Panc1 (cell line): ENCODE results near the gene MAD1L1. TPM values are rescaled to one million over a fixed set of nuclear protein-coding genes. Genes with fewer than 3 reads are reported as not detected.

ENCODE experiments used
- ATAC-seq: fragments of 200-7000 bp; cut with Tn5 transposase; 2 replicates; pipeline ENCODE4 v1.9.1; 2020; ENCODE audit warnings: mild to moderate bottlenecking, moderate library complexity
- BruUV-seq: library from RNA; stranded (reverse); fragments of 400-500 nt; replicated peaks from 2 replicates; lab custom pipeline; 2021; lab: Mats Ljungman, UMichigan
- CTCF ChIA-PET: fragments of 300-600 bp; sonication (Branson Sonifier 250); formaldehyde crosslinking; loops from one replicate; lab custom pipeline; 2022; ENCODE audit warnings: antibody characterized with exemption; lab: Charles Lee
- POLR2A ChIA-PET: fragments of 300-600 bp; sonication (Branson Sonifier 250); formaldehyde crosslinking; loops from one replicate; lab custom pipeline; 2022; ENCODE audit warnings: antibody characterized with exemption; lab: Charles Lee
- DNase-seq: peaks from one replicate; pipeline ENCODE4 v3.0.0-alpha.2; 2010; ENCODE audit warnings: low read depth, low spot score
- H3K27ac ChIP-seq: 2 replicates; pipeline ENCODE4 v1.5.1; 2011; ENCODE audit warnings: mild to moderate bottlenecking, low read length, inconsistent platforms
- H3K27me3 ChIP-seq: fragments of 200-500 bp; sonication (Bioruptor generic); 2 replicates; pipeline ENCODE4 v1.6.0; 2014; ENCODE audit warnings: low read length, inconsistent platforms; ENCODE audit not compliant: control insufficient read depth, insufficient read depth
- H3K36me3 ChIP-seq: fragments of 200-500 bp; sonication (Bioruptor generic); 2 replicates; pipeline ENCODE4 v1.5.1; 2014; ENCODE audit warnings: inconsistent platforms, mild to moderate bottlenecking, low read length, moderate library complexity; ENCODE audit not compliant: control insufficient read depth, insufficient read depth
- H3K4me1 ChIP-seq: 2 replicates; pipeline ENCODE4 v1.5.1; 2011; ENCODE audit warnings: inconsistent platforms, mild to moderate bottlenecking, low read length, moderate library complexity; ENCODE audit not compliant: control insufficient read depth, insufficient read depth
- H3K4me3 ChIP-seq, 2 experiments: 2 replicates each; pipeline ENCODE4 v1.5.1; 2011 to 2012; ENCODE audit warnings: low read depth in 2 of 2, low read length in 2 of 2, mild to moderate bottlenecking in 2 of 2, inconsistent platforms in 1 of 2, moderate library complexity in 1 of 2
- H3K9me3 ChIP-seq: fragments of 200-500 bp; sonication (Bioruptor generic); 2 replicates; pipeline ENCODE4 v1.5.1; 2014; ENCODE audit warnings: low read depth, mild to moderate bottlenecking, inconsistent platforms, low read length, moderate library complexity; ENCODE audit not compliant: control insufficient read depth, insufficient read depth
- POLR2AphosphoS5 ChIP-seq: IDR thresholded peaks from 2 replicates; pipeline ENCODE4 v1.6.1; 2012; ENCODE audit warnings: mild to moderate bottlenecking, low read depth, low read length, moderate library complexity
- SIN3A ChIP-seq: IDR thresholded peaks from 2 replicates; pipeline ENCODE4 v1.6.1; 2012; ENCODE audit warnings: low read depth, mild to moderate bottlenecking, low read length, moderate library complexity, borderline replicate concordance; ENCODE audit not compliant: insufficient read depth
- TCF7L2 ChIP-seq: IDR thresholded peaks from 2 replicates; pipeline ENCODE4 v1.6.1; 2011; ENCODE audit warnings: mild to moderate bottlenecking, low read depth, low read length, inconsistent platforms
- in situ Hi-C: cut with HindIII; loops from 2 replicates; pipeline ENCODE4 v1.10.0; 2016; ENCODE audit warnings: low sequenced_read_pairs, low pct_unique_long_range_greater_than_20kb
- intact Hi-C: fragments of 100-400 bp; cut with micrococcal nuclease; formaldehyde crosslinking; loops from one replicate; pipeline ENCODE4 v1.10.0; 2022; ENCODE audit not compliant: unreplicated experiment
- total RNA-seq: library from RNA; stranded (reverse); gene quantifications from one replicate; pipeline ENCODE4 v1.2.1, GENCODE V29; 2021; ENCODE audit not compliant: unreplicated experiment
- TF ChIP-seq, protein P1 (sequence below), 2 experiments: IDR thresholded peaks; 2 replicates each; pipeline ENCODE4 v1.6.1; 2011 to 2012; ENCODE audit warnings: low read depth in 2 of 2, control low read depth in 1 of 2, low read length in 1 of 2, mild to moderate bottlenecking in 1 of 2, moderate library complexity in 1 of 2; ENCODE audit not compliant: insufficient read depth in 1 of 2
- TF ChIP-seq, protein P2 (sequence below): fragments of 450-650 bp; IDR thresholded peaks from 2 replicates; pipeline ENCODE4 v1.5.1; 2017; ENCODE audit warnings: mild to moderate bottlenecking

MAD1L1 gene
- total RNA-seq, 1 experiment from 2014 or later, result 70.8 TPM

DNA sequence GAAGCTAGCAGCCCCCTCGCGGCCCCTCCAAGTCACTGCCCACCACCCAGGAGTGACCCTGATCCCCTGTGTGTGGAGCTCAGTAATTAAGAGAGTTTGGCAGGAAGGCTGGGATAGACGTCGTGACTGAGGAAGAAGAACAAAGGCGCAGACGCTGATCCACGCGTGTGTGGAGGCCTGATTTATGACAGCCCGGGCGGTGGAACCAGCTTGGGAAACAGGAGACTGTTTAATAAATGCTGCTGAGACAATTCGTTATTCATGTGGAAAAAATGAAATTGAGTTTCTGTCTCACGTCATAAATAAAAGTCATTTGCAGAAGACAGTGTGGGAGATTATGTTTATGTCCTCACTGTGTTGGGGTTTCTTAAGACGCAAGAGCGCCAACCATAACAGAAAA, 431.8 kb downstream of the MAD1L1 start:
- in situ Hi-C loops, result no loop called here
- ATAC-seq (no peak), DNase-seq (no peak)
- ChIA-PET CTCF (no interaction called here), POLR2A (no interaction called here)
- no peak overlapping the region for H3K4me3 ChIP-seq
- intact Hi-C loops, result no loop called here
- no peak overlapping the region for H3K27ac ChIP-seq
- H3K4me1 ChIP-seq, result no peaks in the 10 kb centered on the region
- BruUV-seq, result no TSS peak
- no peaks in the 10 kb centered on the region for H3K36me3 ChIP-seq
- TF ChIP-seq TCF7L2, result no peak
- TF ChIP-seq, protein P1, sequence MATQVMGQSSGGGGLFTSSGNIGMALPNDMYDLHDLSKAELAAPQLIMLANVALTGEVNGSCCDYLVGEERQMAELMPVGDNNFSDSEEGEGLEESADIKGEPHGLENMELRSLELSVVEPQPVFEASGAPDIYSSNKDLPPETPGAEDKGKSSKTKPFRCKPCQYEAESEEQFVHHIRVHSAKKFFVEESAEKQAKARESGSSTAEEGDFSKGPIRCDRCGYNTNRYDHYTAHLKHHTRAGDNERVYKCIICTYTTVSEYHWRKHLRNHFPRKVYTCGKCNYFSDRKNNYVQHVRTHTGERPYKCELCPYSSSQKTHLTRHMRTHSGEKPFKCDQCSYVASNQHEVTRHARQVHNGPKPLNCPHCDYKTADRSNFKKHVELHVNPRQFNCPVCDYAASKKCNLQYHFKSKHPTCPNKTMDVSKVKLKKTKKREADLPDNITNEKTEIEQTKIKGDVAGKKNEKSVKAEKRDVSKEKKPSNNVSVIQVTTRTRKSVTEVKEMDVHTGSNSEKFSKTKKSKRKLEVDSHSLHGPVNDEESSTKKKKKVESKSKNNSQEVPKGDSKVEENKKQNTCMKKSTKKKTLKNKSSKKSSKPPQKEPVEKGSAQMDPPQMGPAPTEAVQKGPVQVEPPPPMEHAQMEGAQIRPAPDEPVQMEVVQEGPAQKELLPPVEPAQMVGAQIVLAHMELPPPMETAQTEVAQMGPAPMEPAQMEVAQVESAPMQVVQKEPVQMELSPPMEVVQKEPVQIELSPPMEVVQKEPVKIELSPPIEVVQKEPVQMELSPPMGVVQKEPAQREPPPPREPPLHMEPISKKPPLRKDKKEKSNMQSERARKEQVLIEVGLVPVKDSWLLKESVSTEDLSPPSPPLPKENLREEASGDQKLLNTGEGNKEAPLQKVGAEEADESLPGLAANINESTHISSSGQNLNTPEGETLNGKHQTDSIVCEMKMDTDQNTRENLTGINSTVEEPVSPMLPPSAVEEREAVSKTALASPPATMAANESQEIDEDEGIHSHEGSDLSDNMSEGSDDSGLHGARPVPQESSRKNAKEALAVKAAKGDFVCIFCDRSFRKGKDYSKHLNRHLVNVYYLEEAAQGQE (IDR thresholded peaks at IDR 0.05; ENCODE audit: insufficient read depth in 1 of 2, low read depth in 2 of 2, low read length in 1 of 2), result no peak
- TF ChIP-seq, protein P2, sequence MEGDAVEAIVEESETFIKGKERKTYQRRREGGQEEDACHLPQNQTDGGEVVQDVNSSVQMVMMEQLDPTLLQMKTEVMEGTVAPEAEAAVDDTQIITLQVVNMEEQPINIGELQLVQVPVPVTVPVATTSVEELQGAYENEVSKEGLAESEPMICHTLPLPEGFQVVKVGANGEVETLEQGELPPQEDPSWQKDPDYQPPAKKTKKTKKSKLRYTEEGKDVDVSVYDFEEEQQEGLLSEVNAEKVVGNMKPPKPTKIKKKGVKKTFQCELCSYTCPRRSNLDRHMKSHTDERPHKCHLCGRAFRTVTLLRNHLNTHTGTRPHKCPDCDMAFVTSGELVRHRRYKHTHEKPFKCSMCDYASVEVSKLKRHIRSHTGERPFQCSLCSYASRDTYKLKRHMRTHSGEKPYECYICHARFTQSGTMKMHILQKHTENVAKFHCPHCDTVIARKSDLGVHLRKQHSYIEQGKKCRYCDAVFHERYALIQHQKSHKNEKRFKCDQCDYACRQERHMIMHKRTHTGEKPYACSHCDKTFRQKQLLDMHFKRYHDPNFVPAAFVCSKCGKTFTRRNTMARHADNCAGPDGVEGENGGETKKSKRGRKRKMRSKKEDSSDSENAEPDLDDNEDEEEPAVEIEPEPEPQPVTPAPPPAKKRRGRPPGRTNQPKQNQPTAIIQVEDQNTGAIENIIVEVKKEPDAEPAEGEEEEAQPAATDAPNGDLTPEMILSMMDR, result no peak
- no peak for TF ChIP-seq POLR2AphosphoS5
- no peak for TF ChIP-seq SIN3A
- 0 out of 2 replicates have a peak, but pooled peaks cover 2% of the 10 kb centered on the region for H3K9me3 ChIP-seq
- 0 out of 2 replicates have a peak, but pooled peaks cover 5% of the 10 kb centered on the region for H3K27me3 ChIP-seq

DNA sequence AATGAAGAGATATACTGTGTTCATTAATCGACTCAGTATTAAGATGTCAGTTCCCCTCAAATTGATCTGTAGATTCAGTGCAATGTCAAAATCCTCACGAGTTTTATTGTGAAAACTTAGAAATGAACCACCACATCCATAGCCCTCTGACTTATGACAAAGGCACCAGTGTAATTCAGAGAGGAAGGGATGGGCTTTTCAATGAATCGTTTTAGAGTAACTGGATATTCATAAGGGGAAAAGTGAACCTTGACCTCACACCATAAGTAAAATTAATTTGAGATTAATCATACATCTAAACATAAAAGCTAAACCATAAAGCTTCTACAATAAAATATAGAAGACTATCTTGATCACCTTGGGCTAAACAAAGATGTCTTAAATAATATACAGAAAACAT, 434.6 kb downstream of the MAD1L1 start:
- no peak for DNase-seq
- Histone ChIP-seq H3K36me3 (no peaks in the 10 kb centered on the region), H3K4me3 (no peak overlapping the region), H3K4me1 (no peaks in the 10 kb centered on the region), H3K27me3 (peaks cover 13% of the 10 kb centered on the region; the same call in 1 of the 2 replicates), H3K9me3 (peaks cover 21% of the 10 kb centered on the region; the same call in 1 of the 2 replicates), H3K27ac (no peak overlapping the region)
- intact Hi-C loops (no loop called here), in situ Hi-C loops (no loop called here)
- CTCF ChIA-PET, result interaction anchor here (0.7 to 0.8 kb wide), 2 partner anchors 39 to 288 kb away, joined by 8 to 10 read pairs; no protein-coding TSS in a partner anchor
- POLR2A ChIA-PET, result interaction anchor here (0.7 kb wide), 1 partner anchor 64 kb away, joined by 4 read pairs; no protein-coding TSS in a partner anchor
- no TSS peak for BruUV-seq
- ATAC-seq, result no peak
- no peak for TF ChIP-seq POLR2AphosphoS5
- TF ChIP-seq, protein P2, result no peak
- no peak for TF ChIP-seq SIN3A
- TF ChIP-seq TCF7L2, result no peak
- TF ChIP-seq, protein P1 (IDR thresholded peaks at IDR 0.05; ENCODE audit: insufficient read depth in 1 of 2, low read depth in 2 of 2, low read length in 1 of 2), result no peak
